ENCODE data around the gene PRKX. TPM values are rescaled to one million over a fixed set of nuclear protein-coding genes. Genes with fewer than 3 reads are reported as not detected.
"Not testable (repeated sequence)": the region's sequence is repeated elsewhere in the genome, so short reads cannot be mapped to it uniquely, and the experiment has no call there.

Gene PRKX
- total RNA-seq, 1 donor from 2014 or later: 27.3 TPM

DNA sequence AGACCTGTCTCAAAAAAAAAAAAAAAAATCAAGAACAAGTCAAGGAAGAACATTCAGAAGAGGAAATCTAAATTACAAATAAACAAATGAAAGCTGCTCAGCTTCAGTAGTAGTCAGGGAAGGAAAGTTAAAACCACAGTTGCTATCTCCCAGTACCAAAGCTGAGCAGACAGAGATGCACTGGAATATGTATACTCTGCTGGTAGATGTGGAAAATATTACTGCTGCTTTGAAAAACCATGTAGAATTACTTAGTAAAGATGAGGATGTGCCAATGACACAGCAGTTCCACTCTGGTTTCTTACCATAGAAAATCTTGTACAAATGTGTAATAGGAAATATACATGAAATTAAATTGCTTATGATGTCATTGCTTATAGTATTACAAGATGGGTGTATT is 25.1 kb upstream of the PRKX start:
- Histone ChIP-seq H3K4me1 (no peaks in the 10 kb centered on the region), H3K36me3 (no peaks in the 10 kb centered on the region), H3K9me3 (no peaks in the 10 kb centered on the region), H3K27ac (no peak overlapping the region), H3K27me3 (ENCODE audit: low read depth) (no peaks in the 10 kb centered on the region), H3K4me3 (no peak overlapping the region)
- TF ChIP-seq, protein P1, sequence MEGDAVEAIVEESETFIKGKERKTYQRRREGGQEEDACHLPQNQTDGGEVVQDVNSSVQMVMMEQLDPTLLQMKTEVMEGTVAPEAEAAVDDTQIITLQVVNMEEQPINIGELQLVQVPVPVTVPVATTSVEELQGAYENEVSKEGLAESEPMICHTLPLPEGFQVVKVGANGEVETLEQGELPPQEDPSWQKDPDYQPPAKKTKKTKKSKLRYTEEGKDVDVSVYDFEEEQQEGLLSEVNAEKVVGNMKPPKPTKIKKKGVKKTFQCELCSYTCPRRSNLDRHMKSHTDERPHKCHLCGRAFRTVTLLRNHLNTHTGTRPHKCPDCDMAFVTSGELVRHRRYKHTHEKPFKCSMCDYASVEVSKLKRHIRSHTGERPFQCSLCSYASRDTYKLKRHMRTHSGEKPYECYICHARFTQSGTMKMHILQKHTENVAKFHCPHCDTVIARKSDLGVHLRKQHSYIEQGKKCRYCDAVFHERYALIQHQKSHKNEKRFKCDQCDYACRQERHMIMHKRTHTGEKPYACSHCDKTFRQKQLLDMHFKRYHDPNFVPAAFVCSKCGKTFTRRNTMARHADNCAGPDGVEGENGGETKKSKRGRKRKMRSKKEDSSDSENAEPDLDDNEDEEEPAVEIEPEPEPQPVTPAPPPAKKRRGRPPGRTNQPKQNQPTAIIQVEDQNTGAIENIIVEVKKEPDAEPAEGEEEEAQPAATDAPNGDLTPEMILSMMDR (IDR thresholded peaks at IDR 0.05): no peak
- intact Hi-C loops (cut with DNase I): no loop called here
- no peak for ATAC-seq
- no peak for DNase-seq

DNA sequence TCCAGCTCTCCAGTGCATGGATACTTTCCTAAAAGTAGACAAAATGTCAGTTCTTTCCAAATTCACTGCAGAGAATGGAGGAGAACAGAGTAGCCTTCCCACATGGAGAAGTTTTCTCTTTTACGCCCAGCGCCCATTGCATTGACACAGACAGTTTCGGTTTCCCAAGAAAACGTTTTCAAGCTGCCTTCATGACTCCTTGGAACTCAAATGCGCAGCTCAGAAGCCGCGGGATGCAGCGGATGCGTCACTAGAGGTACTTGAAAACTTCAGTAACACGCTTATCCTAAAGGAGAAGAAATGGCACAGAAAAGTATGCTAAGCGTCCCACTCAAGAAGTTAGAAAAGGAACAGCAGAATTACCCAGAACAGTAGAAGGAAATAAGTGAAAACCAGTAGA is 23.1 kb upstream of the PRKX start:
- H3K9me3 ChIP-seq; H3K4me1 ChIP-seq; H3K36me3 ChIP-seq; DNase-seq; H3K4me3 ChIP-seq; H3K27ac ChIP-seq; intact Hi-C loops (cut with DNase I); ATAC-seq; H3K27me3 ChIP-seq (ENCODE audit: low read depth): not testable (repeated sequence)

DNA sequence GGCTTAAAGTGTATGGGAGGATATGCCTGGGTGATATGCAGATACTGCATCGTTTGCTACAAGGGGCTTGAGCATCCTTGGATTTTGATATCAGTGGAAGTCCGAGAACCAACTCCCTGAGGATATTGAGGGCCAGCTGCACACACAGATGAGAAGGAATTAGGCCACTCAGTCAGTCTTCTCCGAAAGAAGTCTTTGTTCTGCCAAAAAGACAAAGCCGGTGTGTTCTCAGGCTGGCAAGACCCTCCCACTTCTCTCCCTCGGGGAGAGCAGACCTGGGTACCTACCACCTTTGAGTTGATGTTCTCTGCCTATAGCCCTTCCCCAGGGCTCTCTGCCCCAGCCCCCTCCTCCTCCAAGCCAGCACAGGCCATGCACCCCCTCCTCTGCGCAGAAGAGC is 22.4 kb upstream of the PRKX start:
- H3K4me3 ChIP-seq; H3K36me3 ChIP-seq; H3K27me3 ChIP-seq (ENCODE audit: low read depth); intact Hi-C loops (cut with DNase I); H3K4me1 ChIP-seq; DNase-seq; H3K27ac ChIP-seq; H3K9me3 ChIP-seq; ATAC-seq: not testable (repeated sequence)

DNA sequence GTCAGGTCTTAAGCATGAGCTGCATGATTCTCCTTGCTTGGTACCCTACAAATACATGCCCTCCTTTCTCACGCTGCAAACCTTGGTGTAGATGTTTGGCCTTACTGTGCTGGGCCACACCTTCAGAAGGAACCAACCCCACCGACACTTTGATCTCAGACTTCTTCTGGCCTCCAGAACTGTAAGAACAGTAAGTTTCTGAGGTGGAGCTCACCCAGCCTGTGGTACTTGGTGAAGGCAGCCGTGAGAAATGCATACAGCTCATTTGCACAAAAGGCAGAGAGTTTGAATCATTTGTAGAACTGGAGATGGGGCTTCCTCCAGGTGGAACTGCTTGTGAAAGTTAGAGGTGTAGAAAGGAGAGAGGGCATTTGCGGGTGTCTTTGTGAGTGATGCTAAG is 21.0 kb upstream of the PRKX start:
- H3K9me3 ChIP-seq; H3K36me3 ChIP-seq; H3K4me1 ChIP-seq; ATAC-seq; DNase-seq; H3K27ac ChIP-seq; H3K4me3 ChIP-seq; H3K27me3 ChIP-seq (ENCODE audit: low read depth); intact Hi-C loops (cut with DNase I): not testable (repeated sequence)

DNA sequence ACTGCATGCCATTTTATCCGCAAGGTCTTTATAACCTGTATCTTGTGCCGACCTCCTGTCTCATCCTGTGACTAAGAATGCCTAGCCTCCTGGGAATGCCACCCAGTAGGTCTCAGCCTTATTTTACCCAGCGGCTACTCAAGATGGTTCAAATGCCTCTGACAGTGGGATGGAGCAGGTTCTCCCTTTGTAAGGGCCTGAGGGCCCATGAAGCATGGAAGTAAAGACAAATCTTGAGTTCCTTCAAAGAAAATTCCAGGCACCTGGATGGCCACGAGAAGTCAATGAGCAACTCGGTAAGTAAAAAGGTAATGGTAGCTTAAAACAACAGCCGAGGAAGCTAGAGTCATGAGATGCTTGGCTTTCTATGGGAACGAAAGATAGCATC is 19.6 kb upstream of the PRKX start:
- no peaks in the 10 kb centered on the region for H3K4me1 ChIP-seq
- ATAC-seq (no peak), DNase-seq (no peak)
- no peaks in the 10 kb centered on the region for H3K27me3 ChIP-seq (ENCODE audit: low read depth)
- intact Hi-C loops (cut with DNase I): no loop called here
- no peak overlapping the region for H3K27ac ChIP-seq
- no peaks in the 10 kb centered on the region for H3K36me3 ChIP-seq
- H3K9me3 ChIP-seq: no peaks in the 10 kb centered on the region
- no peak overlapping the region for H3K4me3 ChIP-seq
- TF ChIP-seq, protein P1 (IDR thresholded peaks at IDR 0.05): no peak

DNA sequence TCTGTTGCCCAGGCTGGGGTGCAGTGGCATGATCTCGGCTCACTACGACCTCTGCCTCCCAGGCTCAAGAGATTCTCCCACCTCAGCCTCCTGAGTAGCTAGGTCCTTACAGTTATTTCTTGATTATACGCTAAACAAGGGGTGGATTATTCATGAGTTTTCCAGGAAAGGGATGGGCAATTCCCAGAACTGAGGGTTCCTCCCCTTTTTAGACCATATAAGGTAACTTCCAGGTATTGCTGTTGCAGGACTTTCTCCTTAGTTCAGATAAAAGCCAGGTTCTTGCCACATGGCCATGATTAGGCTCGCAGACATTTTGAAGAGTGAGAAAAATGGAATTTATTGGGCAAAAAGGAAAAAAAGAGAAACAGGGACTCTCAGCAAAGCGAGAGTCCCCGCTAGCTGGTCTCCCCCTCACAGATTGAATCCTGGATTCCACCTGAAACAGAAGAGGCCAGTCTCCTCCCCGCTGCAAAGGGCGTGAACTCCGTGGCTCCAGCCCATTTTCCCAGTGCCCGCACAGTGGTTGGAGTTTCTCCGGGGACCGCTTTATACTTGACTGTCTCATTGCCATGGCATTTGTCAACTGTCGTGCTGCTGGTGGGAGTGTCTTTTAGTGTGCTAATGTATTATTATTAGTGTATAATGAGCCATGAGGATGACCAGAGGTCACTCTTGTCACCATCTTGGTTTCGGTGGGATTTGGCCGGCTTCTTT is 19.0 kb upstream of the PRKX start:
- DNase-seq; intact Hi-C loops (cut with DNase I): not testable (repeated sequence)

DNA sequence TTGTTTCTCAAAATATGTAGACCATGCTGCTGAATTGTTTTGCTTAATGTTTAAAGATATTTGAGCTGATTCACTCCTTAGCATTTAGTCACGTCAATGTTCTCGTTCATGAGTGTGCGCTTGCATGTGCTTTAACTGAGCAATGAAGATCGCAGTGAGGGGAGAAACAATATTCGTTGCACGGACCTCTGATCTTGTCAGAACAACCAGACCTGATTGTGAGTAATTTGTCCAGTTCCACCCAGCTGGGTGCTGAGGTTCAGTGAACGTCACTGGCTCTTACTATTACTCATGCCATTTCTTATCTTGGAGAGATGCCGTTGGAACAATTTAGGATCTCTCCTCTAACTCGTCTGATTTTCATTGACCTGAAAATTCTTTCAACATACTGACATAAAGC is 15.0 kb upstream of the PRKX start:
- ATAC-seq: no peak
- Histone ChIP-seq H3K4me3 (no peak overlapping the region), H3K9me3 (no peaks in the 10 kb centered on the region), H3K36me3 (no peaks in the 10 kb centered on the region), H3K4me1 (no peaks in the 10 kb centered on the region), H3K27me3 (ENCODE audit: low read depth) (no peaks in the 10 kb centered on the region), H3K27ac (no peak overlapping the region)
- TF ChIP-seq, protein P1 (IDR thresholded peaks at IDR 0.05): no peak
- DNase-seq: no peak
- intact Hi-C loops (cut with DNase I): no loop called here

More for the DNA sequence above, 19.0 kb upstream of the PRKX start:
- ATAC-seq; H3K36me3 ChIP-seq; H3K9me3 ChIP-seq; H3K4me1 ChIP-seq; H3K27ac ChIP-seq; H3K4me3 ChIP-seq; H3K27me3 ChIP-seq (ENCODE audit: low read depth): not testable (repeated sequence)

DNA sequence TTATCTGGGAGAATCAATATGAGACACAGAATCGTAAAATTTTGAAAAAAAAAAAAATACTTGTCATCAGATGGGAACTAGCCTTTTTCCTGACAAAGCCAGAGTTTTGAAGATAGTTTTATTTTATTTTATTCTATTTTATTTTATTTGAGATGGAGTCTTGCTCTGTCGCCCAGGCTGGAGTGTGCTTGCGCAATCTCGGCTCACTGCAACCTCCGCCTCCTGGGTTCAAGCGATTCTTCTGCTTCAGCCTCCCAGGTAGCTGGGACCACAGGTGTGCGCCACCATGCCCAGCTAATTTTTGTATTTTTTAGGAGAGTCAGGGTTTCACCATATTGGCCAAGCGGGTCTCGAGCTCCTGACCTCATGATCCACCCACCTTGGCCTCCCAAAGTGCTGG is 10.0 kb upstream of the PRKX start:
- H3K27ac ChIP-seq; DNase-seq; H3K4me3 ChIP-seq; H3K27me3 ChIP-seq (ENCODE audit: low read depth); H3K36me3 ChIP-seq; intact Hi-C loops (cut with DNase I); H3K4me1 ChIP-seq; ATAC-seq; H3K9me3 ChIP-seq: not testable (repeated sequence)
